SKM-1 (cell line): ENCODE data around the gene HOXB3.
"Not testable (repeated sequence)": the region's sequence is repeated elsewhere in the genome, so short reads cannot be mapped to it uniquely, and the experiment has no call there.

ENCODE experiments used
- DNase-seq: peaks from one replicate; lab custom pipeline; 2025; ENCODE audit not compliant: unreplicated experiment; lab: John Stamatoyannopoulos, UW

The HOXB3 gene

DNA sequence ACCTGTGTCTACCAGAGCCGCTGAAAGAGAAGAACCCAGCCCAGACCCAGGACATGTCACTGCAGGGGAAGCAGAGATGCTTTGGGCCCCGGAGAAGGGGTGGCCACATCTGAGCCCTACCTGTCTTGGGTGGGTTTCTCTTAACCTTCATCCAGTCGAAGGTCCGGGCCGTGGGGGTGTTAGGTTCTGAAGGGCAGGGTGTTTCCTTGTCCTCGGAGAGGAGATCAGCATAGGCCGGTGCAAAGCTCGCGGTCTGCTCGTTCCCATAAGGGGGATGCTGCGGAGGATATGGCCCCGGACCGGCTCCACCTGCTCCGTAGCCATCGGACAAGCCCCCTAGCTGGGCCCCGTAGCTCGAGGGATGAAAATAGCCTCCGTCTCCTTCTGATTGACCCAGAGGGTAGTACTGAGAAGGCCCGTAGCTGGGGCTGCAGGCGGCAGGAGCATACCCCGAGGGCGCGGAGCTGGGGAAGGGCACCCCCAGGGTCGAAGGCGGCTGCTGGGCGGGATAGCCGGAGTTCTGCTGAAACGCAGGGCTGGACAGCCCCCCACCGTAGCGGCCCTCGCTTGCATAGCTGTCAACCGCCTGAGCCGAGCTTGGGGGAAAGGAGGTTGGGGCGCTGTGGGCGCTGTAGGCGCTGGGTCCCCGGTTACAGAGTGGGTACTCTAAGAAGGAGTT, 59.7 kb downstream of the HOXB3 start:
- no peak for DNase-seq

DNA sequence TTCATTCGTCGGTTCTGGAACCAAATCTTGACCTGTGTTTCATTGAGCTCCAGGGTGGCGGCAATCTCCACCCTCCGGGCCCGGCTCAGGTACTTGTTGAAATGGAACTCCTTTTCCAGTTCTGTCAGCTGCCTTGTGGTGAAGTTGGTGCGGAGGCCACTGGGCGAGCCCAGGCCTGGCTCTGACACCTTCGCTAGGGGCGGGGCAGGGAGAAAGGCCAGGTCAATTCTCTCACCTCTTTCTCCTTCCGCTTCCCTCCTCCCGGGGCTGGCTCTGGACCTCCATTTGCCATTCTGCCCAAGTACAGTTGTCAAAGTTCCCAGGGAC, 60.4 kb downstream of the HOXB3 start:
- DNase-seq: no peak

DNA sequence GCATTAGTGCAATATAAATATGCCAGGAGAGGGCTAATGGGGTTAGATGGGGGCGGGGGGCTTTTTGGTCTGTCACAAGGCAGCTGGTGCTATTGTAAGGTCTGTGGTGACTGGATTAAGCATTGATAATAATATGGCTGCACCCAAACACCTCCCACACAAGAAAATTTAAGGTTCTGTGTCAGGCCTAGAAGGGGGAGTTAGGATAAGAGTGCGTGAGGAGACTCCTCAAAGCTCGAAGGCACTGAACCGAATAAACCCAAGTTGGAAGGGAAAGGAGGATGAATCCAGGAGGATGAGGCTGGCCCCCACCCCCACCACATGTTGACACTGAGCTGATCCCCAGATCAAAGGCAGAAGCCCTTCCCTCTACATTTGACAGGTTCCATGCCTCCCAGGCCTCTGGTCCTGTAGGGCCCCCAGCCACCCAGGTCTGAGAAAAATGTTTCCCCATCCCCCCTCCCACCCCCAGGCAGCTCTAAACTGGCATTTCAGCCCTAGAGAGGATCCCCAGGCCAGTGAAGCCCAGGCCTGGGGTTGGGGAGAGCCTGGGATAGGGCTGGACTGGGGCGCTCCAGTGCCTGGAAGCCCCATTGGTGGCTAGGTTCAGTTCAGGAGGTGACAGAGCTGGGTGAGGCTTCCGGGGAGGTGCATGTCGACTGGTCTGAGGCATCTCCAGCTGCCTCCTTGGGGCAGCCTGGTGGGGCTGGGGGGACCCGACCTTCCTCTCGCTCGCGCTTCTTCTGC, 60.9 kb downstream of the HOXB3 start:
- no peak for DNase-seq

DNA sequence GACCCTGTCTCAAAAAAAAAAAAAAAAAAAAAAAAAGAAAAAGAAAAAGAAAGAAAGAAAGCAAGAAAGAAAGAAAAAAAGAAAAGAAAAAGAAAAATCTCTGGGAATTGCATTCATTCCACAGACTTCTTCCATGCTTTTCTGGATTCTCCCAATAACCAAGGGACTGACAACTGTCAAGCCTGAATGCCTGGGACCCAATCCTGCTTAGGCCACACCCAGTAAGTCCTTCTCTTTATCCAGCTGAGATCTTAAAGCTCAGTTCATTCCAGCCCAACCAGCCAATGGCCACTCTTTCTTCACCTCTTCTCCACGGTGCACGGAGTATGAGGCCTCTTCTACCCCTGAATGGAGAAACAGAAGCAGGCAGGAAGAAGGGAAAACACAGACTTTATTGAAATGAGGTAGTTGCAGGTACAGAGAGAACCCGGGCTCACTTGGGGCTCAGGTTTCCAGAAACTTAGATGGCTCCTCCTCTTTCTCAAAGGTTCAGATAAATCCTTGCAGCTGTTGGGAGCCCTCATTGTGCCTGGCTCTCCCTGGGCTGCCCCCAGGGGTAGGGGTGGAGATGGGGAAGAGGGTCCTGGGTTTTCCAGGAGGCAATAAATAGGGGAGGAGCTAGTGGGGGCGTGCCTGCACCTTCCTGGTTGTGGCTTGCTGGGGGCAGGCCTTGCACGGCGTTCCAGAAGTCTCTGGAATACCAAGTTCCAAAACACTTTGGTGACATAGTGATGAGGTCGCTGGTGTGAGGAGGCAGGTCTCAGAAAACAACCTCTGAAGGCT, 61.7 kb downstream of the HOXB3 start:
- no peak for DNase-seq

DNA sequence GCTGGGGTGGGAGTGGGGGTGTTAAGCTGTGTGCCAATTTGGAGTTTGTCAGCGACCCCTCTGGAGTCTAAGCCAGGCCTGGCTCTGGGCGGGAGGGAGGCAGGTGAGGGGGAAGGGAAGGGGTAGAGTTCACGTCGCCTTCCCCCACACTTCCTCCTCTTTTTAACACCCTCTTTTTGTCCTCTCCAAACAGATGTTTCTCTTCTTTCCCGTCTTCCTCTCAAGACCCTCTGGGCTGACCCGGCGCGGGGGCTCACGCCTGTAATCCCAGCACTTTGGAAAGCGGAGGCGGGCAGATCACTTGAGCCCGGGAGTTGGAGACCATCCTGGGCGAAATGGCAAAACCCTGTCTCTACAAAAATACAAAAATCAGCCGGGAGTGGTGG, 62.5 kb downstream of the HOXB3 start:
- DNase-seq: no peak

DNA sequence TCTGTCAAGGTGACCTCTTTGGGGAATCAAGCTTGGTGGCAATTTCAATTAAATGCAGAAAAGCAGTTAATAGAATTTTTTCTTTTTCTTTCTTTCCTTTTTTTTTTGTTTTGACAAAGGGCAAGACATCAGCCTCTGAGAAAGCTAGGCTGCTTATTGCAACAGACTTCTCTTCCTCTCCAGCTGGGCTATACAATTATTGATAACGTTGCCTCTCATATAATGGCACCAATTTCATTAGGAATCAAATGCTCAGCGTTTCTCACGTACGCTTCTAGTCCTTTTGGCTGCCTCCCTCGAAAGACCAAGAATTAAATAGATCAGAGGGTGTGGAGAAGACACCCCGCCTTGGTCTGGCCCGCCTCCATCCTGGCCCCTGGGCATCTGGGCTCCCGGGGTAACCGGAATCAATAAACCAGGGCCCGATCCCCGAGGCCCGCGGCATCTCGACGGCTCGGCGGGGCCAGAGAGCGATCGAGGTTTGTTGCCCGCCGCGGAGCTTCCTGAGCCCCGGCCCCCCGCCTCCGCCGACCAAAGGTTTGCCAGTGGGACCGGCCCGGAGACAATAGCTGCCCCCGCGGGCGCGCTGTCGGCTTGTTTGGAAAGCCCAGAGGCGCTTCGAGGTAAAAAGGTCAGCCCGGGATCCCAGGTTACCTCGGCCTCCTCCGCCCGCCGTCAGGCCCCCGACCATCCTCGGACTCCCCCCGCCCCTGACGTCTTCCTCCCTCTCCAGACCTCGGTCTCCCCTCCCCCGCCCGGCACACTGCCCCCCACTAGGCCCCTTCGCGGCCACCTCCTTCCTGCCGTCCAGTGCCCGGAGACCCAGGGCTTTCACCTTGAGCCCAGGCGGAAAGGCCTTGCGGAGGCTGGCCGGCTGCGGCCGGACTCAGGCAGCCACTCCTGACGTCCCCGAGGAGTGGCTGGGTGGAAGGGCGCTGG, 63.2 kb downstream of the HOXB3 start:
- DNase-seq: no peak

DNA sequence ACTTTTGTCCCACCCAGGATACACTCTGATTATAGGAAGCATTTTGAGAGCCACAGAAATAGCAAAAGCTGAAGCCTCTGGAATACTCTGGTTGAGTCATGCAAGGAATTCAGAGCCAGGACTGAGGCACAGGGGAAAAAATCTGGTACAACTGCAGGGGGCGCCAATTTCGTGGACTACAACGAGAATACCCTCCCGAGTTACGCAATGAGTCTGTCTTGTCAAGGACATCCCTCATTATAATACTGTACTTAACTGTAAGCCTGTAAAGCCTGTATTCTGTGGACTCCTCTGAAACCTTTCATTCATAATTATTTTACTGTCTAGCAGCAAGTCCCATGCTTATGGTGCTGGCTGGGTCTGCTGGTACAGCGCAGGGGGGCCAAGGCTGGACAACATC, 67.0 kb downstream of the HOXB3 start:
- no peak for DNase-seq

DNA sequence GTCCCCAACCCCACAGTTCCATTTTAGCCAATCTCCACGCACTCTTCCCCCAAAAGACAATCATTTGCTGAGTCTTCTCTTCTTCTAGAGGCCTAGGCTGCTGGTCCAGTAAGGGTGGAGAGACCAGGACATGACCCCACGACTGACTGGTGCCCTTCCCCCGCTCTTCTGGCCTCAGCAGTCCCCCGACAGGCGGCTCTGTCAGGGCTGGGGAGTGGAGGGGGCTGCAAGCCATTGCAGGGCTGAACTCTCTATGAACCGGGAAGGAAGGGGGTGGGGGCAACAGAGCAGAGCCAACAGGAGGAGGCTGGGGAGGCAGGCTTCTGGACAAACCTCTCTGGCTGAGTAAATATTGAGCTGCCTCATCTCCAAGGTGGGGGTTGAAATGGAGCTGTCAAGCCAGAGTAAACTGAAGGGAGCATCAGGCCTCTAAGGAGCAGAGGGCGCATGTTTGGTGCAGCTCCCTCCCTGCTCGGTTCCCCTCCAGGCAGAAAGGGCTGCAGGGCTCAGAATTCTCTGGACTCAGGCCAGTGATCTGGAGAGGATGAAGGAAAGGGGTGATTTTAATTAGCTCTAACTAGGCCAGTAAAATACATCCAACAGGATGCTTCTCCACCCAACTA, 67.9 kb downstream of the HOXB3 start:
- DNase-seq: no peak

DNA sequence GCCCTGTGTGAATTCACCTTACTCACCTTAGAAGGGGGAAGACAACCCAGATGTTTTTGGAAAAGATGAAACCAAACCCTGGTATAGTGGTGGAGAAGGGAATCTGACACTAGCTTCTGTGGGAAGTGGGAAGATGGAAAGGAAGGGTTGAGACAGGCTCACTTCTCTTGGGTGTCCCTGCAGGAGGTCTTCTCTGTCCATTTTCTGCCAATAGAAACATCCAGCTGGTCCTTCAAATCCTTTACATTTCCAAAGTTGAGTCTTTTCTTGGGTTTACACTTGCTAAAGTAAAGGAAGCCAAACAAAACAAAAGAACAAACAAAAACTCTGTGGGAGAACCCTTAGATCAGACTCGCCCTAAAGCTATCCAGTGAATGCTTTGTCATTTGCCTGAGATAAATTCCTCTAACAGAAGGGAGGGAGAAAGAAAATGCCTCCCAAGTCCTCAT, 69.4 kb downstream of the HOXB3 start:
- DNase-seq: no peak

DNA sequence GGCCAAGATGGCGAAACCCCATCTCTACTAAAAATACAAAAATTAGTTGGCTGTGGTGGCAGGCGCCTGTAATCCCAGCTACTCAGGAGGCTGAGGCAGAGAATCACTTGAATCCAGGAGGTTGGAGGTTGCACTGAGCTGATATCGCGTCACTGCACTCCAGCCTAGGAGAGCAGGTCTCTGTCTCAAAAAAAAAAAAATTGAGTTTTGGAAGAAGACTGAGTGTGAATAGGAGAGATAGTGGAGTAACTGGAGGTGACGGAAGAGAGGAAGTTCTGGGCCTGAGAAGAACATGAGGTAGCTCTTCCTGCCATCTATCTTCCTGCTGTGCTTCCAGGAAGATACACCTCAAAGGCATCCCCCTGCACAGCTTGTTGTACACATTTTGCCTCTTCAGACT, 70.6 kb downstream of the HOXB3 start:
- no peak for DNase-seq

DNA sequence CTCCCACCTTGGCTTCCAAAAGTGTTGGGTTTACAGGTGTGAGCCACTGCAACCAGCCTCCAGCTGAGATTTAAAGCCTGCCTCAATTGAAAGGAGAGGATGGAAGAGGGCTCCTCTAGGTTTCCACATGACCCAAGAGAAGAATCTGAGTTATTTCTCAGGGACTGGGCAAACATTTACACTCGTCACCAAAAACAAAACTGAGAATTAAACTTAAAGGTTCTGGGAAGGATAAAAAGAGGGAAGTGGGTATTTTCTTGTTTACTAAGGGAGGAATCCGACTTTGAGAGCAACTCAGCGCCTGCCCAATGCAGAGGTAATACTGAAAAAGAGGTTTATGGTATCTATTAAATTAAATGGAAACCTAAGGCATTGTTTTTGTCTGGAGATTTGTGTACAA, 72.6 kb downstream of the HOXB3 start:
- no peak for DNase-seq

DNA sequence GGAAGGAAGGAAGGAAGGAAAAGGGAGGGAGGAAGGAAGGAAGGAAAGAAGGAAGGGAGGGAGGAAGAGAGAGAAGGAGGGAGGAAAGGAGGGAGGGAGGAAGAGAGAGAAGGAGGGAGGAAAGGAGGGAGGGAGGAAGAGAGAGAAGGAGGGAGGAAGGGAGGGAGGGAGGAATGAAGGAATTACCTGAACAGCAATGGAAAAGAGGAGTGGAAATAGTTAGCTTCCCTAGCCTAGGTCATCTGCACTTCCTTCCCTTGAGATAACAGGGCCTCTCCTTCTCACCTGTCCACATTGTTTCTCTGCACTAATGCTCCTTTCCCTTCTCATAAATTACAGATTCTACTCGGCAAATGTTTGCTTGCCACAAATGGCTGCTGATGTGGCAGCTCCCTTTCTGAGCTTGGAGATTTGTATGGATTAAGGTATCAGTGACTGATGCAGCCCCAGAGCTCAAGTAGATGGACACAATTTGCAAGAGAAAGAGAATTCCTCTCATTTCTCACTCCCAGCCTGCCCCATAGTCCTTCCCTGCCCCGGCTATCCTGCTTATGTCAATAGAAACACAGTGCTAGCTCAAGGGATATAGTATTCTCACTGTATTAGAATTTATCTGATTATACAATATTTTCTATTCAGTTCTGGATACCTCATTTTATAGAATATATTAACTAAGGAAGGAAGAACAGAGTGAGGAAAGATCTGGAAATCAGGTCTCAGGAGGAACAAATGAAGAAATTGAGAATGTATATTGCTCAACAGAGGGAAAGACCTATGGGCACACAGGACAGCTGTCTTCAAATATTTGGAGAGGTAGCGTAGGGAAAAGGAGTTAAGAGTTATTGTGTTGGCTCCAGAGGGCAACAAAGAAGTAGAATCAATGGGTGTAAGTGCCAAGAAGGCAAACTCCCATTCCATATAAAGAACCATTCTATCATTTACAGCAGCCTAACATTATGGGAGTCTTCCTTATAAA, 73.8 kb downstream of the HOXB3 start:
- DNase-seq: no peak

DNA sequence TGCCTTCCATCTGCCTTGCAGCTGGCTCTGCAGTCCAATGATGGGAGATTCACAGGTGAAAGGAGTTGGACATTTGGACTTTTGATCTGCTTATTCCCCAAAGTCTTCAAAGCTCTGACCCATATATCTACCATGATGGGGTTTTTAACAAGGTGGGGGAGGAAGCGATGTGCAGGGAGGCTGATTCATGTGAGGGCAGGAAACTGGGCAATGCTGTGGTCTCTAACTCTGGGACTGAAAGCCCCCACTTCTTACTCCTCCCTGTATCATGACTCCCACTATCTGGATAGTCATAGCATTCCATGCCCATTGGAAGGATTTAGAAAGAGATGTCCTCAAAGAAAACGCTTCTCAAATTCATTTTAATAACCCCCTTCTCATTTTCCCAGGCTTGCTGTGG, 75.6 kb downstream of the HOXB3 start:
- no peak for DNase-seq

DNA sequence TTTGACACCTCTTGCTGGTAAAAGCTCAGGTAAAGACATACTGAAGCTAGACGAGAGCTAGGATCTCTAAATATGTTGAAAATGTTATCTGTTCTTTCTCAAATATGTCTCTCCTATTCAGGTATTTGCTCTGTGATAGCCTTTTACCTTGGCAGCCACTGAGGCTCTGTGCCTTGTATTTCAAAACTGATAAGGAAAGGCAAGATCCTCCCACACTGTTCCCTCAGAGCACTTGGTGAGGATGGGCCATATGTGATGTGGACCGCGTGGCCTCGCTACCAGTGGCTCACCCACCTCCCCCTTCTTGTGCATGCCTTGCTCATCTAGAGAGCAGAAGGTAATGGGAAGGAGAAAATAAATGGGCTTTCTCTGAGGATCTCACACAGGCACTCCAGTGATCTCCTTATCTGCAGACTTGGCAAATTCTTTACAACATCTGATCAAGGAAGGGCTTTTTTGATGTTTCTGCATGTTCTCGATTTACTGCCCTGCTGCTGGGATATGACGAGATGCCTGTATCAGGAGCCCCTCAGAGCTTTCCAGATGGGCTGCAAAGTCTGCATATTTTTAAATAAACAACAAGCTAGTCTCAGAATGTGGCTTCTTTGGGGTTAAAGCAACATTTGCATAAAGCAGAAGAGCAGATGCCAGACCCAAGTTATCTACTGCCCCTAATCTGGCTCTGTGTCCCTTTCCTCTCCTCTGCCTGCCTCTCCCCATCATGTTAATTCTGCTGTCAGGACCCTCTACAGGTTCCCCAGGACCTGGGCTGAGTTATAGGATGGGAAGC, 76.2 kb downstream of the HOXB3 start:
- no peak for DNase-seq

DNA sequence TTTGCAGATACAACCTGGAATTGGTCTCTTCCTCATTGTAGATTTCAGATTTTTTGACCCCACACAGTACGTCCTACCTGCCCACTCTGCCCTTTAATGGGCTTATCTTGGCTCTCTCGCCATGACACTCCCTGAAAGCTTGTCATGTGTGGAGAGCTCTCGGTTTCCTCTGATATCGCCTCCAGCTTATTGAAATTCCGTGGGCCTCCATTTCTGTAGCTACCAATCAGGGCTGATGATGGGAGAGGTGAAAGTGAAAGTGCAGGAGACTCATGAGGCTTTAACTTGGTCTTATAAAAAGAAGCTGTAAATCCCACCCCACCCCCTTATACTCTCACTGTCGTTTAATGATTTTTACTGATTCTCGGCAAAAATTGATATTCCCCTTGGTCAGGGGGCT, 76.9 kb downstream of the HOXB3 start:
- DNase-seq: no peak

DNA sequence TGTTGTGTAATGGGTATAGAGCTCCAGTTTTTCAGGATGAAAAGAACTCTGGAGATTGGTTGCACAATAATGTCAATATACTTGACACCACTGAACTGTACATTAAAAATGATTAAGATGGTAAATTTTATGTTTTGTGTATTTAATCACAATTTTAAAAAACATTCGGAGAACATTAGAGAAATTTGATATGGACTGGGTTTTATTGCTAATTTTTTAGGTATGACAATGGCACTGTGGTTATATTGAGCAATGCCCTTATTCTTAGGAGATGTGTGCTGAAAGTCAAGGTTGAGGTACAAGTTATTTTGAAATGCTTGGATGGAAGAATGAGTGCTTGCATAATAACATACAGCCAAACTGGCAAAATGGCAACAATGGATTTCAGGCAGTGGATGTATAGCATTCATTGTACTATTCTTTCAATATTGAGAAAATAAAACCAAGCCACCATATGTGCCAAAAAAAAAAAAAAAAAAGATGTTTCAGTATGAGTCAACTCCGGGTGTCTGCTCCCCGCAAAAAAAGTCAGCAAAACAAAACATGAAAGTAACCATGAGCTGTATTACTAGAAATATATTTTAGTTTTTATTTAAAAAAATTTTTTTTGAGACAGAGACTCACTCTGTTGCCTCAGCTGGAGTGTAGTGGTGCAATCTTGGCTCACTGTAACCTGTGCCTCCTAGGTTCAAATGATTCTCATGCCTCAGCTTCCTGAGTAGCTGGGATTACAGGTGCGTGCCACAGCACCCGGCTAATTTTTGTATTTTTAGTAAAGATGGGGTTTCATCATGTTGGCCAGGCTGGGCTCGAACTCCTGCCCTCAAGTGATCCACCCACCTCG, 79.1 kb downstream of the HOXB3 start:
- peak; percentile 37 for DNase-seq

DNA sequence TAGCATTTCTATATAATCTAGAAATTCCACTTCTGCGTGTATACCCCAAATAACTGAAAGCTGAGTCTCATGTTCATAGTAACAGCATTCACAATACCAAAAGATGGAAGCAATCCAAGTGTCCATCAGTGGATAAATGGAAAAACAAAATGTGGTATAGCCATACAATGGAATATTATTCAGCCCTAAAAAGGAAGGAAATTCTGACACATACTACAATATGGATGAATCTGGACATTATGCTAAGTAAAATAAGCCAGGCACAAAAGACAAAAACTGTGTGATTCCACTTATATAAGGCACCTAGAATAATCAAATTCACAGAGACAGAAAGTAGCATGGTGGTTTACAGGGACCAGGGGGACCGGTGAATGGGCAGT, 79.7 kb downstream of the HOXB3 start:
- no peak for DNase-seq

DNA sequence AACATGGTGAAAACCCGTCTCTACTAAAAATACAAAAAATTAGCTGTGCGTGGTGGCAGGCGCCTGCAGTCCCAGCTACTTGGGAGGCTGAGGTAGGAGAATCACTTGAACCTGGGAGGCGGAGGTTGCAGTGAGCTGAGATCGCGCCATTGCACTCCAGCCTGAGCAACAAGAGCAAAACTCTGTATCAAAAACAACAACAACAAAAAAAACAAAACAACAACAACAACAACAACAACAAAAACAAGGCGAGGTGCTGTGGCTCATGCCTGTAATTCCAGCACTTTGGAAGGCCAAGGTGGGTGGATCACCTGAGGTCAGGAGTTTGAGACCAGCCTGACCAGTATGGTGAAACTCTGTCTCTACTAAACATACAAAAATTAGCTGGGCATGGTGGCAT, 80.3 kb downstream of the HOXB3 start:
- DNase-seq: not testable (repeated sequence)
